Activated CD8-positive, alpha-beta memory T cell treated with anti-CD3 and anti-CD28 coated beads, Interleukin-2, amount 50 U/mL, for 48 hours (primary cell): ENCODE results near the gene PKHD1.
"Not testable (repeated sequence)": the region's sequence is repeated elsewhere in the genome, so short reads cannot be mapped to it uniquely, and the experiment has no call there.

Experiments used
- DNase-seq: peaks from one replicate; pipeline ENCODE4 v3.0.0-alpha.2; 2020

PKHD1 gene

DNA sequence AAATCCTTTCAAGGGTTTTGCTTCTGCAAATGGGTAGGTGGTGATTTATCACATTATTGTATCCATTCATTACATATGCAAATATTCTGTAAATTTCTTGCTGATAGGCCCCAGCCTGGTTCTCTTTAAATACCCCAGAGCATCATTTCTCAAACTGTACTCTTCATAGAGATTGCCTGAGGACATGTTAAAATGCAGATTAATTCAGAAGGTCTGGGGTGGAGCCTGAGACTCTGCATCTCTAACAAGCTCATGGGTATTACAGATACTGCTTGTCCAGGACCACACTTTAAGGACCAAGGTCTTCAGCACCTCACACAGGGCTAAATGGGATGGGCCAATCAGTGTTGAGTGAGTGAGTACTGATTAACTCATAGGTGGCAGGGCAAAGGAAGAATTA lies 46.3 kb downstream of the PKHD1 start:
- no peak for DNase-seq

DNA sequence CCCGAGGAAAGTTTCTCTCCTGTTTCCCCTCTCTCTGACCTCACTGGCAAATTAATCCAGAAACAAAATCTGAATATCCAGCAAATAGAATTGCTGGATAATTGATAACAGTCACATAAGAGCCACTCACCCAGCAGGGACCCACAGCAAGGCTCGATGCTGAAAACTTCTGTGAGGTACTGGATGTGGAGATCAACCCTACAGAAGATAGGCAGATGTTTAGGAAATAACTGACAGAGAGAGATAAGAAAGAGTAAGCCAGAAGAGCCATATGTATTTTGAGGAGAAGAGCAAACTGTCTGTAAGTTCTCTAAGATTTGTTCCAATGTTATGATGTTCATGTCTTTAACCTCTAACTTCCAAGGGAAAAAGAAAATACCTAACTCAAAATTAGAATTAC lies 59.7 kb downstream of the PKHD1 start:
- no peak for DNase-seq

DNA sequence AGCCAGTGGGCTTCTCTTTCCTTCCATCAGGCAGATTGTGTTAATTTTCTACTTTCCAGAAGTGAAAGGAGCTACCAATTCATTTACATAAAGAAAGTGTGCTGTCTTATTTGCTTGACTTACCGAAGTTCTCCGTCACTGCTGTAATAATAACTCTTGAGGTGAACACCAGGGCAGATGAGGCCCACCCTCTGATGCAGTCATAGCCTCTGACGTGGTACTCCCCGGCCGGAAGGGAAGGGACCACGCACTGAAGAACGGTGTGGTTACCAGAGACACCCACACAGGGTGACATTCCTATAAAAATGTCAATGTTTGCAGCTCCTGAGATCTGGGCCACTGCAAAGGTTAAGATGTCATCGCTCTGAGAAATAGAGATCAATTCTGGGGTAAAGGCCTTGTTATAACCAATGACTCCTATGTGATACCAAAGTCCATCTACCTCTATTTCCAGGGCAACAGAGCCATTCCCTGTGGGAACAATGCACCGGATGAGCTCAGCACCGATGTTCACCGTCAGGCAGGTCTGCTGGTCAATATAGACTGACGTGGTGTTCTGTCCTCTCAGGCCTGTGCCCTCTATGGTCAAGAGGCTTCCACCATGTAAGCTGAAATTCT lies 62.9 kb downstream of the PKHD1 start:
- DNase-seq = no peak

DNA sequence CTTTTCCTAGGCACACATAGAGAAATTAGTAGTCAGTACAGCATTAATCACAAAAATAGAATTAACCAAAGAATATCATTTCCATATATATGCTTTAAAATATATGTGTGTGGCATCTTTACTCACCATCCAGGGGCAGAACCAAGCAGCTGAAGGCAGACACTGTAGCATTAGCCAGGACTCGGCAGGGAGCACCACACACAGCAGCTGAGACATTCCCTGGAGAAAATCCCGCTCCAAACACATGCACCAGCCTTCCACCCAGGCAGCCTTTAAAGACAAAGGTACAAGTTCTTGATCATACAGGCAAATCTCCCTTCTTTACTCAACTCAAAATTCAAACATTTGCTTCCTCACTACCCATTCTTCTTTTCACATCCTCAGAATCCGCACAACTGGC lies 64.7 kb downstream of the PKHD1 start:
- DNase-seq = no peak

DNA sequence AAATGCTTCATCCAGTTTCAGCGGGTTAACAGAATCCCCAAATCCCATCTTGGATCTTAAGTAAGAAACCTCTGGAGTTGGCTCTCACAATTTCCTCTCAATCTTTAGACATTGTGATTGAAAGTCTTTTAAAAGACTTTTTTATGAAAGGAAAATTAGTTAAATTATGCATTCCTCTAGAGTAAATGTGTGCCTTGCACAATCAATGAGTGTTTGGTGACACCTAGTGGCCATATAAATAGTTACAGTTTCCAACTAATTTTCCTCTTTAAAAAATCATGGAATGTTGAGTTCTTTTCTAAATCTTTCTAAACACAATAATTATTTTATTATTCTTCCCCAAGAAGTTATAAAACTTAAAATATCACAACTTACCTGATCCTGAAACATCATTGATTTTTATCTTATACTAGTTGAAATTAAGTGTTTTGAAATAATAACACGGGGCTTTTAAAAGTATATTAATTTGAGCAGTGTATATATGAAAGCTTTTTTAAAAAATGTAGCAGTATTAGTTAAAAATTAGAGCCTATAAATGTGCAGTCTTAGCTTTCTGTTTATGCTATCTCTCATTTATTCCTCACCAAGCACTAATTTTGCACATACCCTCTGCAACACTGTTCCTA lies 66.4 kb downstream of the PKHD1 start:
- no peak for DNase-seq

DNA sequence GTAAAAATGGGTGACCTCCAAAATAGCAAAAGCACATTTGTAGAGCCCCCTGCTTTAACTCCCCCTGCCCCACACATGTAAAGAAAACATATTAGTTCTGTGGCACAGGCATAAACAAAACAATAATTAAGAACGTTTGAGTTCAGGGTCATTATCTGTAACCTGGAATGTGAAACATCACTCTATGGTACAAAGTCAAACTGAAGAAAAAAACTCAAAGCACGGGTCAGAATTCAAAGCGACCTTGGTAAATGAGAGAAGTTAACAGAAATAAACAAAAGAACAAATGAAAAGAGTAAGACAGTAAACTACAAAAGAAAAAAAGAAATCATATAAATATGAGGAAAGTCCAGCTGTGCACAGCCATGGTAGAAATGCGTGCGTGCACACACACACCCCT lies 67.5 kb downstream of the PKHD1 start:
- DNase-seq = no peak

DNA sequence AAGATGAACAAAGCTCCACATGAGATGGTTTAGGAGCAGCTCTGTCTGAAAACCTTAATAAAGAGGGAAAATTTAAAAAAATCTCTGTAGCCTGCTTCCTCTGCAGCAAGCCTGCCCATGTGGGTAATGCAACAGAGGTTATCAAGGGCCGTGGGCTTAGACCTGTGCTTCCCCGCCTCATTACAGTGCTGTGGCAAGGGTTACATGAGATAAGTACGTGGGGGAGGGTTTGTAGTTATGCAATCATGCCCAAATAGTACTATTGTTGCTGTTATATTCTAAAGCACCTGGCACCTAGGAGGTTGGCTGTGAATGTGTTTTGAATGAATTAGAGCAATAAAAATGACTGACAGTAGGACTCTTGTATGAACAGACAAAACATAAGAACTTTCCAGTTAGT lies 68.3 kb downstream of the PKHD1 start:
- DNase-seq = no peak

DNA sequence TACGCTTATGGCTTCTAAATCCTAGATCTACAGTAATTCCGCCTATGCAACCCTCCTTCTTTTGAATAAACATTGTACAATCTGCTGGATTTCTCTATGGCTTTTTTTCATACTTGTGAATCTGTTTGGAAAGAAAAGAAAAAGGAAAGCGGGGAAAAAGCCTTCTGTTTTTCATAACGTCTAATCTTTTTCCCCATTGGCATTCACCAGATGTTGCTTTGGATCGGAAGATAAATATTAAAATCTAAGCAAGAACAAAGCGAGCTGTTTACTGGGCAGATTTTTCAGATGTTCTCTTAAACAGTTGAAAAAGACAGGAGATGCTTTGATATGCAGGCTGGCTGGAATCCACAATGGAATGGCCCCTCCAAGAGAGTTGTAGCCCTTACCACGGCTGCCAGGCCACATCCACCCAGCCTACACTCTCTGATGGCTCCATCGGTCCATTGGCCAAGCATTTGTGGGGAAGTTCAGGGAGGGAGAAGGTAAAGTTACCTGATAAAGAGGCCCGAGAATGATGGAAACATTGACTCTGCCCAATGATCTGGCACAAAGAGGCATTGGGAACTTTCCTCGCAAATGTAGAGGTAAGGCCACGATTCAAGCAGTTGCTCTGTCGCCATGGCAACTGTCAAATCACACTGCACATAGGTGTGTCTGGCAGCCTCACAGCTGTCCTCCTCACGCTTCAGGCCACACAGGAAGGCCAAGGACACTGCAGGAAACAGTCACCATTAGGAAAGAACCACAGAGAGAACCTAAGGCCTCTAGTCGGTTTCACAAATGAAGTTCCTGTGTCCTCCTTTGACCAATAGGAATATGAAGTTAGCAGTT lies 70.3 kb downstream of the PKHD1 start:
- DNase-seq = no peak

DNA sequence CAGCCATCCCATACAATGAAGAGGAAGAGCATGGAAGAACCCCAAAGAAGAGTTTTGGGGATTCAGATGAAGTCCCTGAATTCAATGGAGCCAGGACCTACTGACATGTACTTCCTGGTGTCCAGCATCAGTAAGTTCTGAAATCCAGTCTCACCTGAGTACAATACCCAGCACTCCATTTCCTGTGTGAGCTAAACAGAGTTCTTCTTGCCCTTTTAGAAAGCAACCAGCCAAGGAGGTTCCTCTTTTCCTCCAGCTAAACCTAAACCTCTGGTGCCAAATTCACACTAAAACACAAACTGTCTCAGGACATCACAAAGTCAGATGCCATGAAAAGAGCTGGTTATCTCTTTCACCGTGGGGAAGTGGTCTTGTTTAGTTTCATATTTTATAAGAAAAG lies 71.5 kb downstream of the PKHD1 start:
- DNase-seq = no peak

DNA sequence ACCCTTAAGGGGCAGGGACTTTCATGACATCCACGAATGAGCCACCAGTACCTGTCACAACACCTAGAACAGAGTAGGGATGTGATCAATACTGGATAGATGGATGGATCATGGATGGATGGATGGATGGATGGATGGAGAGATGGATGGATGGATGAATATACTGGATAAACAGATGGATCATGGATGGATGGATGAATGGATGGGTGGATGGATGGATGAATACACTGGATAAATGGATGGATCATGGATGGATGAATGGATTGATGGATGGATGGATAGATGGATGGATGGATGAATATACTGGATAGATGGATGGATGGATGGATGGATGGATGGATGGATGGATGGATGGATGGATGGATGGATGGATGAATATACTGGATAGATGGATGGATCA lies 73.0 kb downstream of the PKHD1 start:
- no peak for DNase-seq

DNA sequence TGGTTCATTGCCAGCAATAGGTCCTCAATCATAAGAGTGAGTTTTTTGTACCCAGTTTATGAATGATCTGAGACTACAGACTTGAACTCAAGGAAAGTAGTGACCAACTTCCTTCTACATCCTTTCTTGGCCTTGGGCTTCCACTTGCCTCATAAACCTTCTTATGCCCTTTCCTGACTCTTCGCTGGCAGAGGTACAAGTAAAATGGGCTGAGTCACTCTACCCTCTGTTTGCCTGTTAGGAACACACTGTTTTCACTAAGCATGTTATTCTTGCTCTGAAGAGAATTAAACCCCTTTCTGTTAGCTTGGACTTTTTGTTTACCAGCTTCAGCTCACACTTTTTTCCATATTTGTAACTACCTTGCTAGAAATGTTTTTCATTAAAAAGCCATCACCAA lies 74.4 kb downstream of the PKHD1 start:
- no peak for DNase-seq

DNA sequence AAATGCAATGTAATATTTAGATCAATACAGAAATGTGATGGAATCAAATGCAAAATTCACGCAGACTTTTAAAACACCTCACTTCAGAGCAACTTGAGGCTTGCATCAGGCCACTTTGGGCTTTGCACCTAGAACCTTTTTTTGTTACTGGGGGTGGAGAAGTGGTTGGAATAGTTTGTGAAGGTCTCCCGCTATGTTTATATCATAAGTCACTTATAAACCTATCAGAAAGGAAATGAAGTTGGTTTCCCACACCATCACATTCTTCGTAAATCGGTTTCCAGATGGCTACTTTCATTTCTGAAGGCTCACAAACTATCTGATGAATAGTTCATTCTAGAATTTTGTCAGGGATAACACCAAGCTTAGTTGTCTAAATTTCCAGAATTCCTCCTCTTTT lies 74.8 kb downstream of the PKHD1 start:
- no peak for DNase-seq

DNA sequence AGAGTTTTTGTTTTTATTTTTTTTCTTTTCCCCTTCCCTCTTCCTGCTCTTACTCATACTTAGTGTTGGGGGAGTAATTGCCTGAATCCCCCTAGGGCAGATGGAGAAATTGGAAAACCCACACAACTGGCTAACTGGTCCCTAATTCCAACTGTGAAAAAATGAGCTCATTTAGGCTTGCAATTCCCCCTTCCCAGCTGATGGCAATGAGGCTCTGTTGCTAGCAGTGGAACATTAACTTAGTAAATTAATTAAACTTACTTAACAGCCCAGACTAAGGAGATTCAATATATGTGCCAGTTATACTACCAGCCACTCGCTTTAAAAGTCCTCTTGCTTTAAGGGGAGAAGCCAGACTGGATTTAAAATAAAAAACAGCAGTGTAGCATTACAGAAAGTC lies 76.6 kb downstream of the PKHD1 start:
- DNase-seq = no peak

DNA sequence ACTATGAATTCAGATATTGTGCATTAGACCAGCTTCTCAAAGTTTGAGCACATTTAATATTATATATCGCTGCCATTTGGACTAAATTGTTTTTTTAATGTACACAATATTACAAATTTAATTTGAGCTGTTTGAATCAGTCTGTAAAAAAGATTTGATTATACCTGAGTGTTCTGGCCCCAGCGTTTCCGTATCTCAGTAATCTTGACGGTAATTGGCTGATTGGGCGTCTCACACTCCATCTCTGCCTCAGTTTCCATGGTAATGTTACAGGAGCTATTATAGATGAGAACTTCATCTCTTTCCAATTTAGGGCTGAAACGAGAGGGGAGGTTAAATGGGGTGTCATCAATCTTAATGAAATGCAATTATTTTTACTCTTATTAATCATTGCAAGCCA lies 77.3 kb downstream of the PKHD1 start:
- no peak for DNase-seq

DNA sequence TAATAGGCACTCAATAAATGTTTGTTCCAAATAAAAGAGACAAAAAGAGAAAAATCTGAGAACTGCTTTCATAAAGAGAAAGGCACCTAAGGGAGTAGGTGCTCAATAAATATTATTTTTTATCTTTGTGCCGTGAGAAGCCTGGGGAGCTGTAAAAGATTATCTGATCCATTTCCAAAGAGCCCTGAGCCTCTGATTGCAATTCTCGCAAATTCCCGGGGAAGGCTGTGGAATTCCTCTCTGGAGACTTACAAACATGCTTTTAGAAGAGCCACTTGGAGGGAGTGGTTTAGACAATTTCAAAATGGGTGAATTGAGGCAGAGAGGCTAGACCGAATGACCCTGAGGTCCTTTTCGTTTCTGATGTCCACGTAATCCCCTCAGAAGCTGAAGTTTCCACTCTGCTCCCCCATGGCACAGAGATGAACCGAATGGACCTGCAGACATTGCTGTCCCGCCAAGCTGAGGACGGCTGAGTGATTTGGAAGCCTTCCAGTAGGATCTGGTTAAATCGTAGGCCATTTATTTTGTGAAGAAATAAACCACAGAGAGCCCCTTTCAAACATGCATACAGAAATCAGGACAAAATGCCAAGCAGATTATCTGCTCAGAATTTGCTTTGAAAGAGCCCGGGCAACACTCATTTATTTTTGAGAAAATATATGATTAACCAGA lies 77.8 kb downstream of the PKHD1 start:
- no peak for DNase-seq

DNA sequence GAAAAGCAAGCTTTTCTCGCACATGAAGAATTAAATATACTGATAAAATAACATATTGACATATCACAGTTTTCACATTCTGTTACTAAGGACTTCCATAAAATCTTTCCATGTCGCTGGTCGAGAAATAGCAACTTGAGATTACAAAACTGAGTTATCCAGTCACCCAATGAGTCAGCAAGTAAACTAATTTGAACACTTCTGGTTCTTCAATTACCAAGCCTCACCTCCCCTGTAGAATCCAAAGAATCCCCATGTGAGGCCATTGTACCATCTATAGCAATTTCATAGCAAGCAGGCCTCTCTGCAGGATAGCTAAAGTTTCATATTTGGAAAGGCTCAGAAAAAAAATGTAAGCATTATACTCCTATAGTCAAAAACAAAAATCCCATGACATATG lies 87.3 kb downstream of the PKHD1 start:
- DNase-seq = no peak

DNA sequence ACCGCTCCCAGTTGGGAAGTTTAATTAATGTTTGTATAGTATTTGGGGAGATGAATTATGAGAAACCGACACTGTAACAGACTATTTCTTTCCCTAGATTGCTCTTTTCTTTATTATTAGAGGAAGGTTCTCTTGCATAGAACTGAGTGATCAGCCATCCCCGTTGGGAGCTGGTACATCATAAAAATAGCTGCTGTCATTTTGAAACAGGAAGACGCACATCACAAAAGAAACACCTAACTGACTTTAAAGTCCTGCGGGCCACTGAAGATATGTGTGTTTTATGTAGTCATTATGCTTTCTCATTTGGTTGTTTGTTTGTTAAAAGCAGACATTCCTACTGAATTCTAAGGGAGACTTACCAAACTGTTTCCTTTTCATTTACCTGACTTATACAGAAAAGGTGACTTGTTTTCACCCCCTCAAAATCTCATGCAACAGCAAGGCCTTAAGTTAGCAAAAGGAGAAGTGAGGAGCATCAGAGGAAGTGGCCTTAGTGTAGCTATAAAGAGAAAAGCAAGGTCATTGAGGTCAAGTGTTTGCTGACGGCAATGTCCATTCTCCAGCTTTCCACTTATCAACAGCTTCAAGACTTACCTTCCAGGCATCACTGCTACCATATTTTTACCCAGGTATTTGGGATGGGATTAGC lies 91.0 kb downstream of the PKHD1 start:
- DNase-seq = no peak

DNA sequence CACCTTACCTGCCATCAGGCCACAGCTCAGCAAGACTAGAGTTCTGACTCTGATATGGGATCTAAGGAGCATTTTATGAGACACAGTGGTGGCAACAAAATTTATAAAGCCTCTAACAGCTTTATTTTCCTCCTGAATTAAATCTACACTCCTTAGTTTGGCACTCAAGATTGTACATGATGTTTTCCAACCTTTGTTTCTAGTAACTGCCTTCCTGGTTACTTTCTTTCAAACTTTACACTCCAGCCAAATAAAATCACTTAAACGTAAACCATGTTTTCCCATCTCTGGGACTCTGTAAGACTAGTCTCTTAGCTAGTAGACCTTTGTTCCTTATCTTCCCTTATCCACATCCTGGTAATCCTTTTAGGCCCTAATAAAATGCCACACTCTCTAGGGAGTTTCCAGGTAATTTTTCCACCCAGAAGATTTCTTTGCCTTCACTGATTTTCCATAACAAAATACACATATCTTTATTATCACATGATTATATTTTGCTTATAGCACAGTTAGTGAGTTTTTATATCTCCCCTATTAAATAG lies 92.1 kb downstream of the PKHD1 start:
- no peak for DNase-seq

DNA sequence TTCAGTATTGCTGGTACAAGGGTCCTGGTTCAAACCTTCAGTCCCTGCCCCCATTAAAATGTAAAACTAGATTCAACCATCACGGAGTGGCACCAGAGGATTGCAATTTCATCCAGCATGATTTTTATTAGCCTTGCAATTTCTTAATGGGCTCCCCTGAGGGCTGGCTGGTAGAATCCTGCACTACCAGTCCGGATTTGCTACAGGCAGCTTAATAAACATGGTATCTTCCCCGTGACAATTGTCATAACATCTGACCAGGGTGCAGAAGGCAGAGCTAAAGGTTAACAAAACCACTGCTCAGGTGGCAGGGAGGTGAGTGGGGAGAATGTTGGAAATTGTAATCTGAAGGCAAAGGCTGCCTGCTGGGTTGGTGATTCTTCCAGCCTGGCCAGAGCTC lies 94.5 kb downstream of the PKHD1 start:
- no peak for DNase-seq

DNA sequence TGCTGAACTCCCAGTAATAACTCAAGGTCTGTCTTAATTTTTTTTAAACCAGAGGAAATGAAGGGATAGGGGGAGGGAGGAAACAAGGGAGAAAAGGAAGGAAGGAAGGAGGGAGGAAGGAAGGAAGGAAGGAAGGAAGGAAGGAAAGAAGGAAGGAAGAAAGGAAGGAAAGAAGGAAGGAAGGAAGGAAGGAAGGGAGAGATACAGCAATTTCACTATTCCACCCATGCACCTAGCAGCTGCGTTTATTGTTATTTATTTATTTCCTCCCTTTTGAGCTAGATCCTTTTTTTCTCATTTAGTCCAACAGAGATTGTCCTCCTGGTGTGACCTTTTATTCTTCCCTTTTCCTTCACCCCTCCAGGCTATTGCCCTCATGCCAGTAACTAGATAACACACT lies 97.6 kb downstream of the PKHD1 start:
- no peak for DNase-seq

DNA sequence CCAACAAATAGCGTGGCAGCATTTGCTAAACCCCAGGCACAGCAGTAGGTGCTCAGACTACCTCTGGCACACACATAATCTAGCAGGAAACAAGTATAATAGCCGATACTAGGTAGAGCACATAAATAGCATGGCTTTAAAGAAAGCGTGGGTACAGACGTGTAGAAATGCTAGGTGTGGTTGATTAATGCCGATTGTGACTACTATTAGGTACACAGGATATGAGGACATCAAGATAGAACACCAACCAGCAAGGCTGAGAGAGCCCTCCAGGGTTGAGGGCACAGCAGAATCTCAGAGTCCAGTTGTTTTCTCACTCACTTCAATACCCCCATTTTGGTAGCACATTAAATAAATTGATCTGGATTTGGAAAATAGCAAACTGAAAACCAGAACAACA lies 100.5 kb downstream of the PKHD1 start:
- DNase-seq = no peak

DNA sequence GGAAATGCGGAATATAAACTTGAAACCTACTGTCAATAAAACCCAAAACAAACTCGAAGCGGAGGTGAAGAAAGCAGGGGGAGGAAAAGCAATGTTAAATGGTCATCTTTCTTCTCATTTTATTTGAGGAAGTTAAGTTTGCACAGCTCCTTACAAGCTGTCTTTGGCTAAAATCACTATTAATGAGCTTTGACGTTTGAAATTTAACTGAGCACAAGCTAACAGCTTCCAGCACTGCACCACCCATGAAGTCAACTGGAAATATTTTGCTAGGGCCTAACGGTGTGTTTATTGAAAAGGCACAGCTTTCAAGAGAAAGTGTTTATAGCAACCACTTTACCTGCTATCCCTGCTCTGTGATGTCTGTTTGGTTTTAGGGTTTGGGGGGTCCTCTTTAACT lies 103.8 kb downstream of the PKHD1 start:
- no peak for DNase-seq

DNA sequence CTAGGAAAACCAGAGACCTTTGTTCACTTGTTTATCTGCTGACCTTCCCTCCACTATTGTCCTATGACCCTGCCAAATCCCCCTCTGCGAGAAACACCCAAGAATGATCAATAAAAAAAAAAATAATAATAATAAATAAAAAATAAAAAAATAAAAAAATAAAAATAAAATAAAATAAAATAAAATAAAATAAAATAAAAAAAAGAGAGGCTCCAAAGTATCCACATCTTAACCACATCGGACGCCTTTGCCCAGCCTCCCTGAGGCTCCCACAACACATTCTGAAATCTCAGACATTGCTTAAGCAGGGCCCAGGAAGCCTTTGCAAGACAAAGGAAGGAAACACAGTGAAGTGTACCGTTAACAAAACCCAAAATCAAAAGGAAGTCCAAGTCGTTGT lies 104.7 kb downstream of the PKHD1 start:
- not testable (repeated sequence) for DNase-seq
